Measurements from ENCODE around the gene BTN1A1. TPM values are rescaled to one million over a fixed set of nuclear protein-coding genes. Genes with fewer than 3 reads are reported as not detected.

The BTN1A1 gene
- total RNA-seq, 6 experiments from 2014 or later: not detected

DNA sequence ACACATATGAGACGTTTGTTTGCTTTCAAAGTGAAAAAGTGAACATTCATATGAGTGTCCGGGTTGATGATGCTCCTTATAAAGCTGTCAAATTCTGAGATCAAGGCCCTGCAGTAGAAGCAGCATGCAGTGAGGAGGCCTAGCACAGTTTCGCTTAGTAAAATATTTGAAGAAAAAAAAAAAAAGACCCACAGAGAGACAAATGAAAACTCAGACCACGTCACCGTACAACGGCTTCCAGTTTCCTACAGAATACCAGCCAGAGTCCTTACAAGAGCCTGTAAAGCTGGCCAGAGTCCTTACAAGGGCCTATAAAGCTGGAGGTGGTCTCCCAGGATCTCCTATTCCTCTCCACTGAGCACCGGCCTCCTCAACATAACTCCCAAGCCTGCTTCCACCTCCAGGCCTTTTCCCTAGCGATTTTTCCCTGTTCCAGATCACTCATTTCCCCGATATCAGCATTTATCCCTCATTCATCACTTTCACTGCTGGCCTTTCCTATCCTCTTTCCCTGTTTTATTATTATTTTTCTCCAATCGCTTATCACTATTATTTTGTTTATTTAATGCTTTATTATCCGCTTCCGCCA is 36.6 kb downstream of the BTN1A1 start:
- Histone ChIP-seq H3K27ac (peak overlapping the region; percentile 65 to 82 (median 81)), H3K4me3 (peak overlapping the region; percentile 71 to 81 (median 75)), H3K36me3 (no peaks in the 10 kb centered on the region), H3K27me3 (no peaks in the 10 kb centered on the region), H3K9me3 (no peaks in the 10 kb centered on the region), H3K4me1 (peaks cover 0 to 11% (median 2%) of the 10 kb centered on the region in 4 donors)
- intact Hi-C loops (cut with DNase I): no loop called here
- DNase-seq (no peak), ATAC-seq (no peak)
- WGBS (ENCODE audit: insufficient coverage, low coverage, low lambda C conversion rate, missing lambda C conversion rate): 24% methylated on average over 12 of the region's 12 CpGs
- TF ChIP-seq, protein P1, sequence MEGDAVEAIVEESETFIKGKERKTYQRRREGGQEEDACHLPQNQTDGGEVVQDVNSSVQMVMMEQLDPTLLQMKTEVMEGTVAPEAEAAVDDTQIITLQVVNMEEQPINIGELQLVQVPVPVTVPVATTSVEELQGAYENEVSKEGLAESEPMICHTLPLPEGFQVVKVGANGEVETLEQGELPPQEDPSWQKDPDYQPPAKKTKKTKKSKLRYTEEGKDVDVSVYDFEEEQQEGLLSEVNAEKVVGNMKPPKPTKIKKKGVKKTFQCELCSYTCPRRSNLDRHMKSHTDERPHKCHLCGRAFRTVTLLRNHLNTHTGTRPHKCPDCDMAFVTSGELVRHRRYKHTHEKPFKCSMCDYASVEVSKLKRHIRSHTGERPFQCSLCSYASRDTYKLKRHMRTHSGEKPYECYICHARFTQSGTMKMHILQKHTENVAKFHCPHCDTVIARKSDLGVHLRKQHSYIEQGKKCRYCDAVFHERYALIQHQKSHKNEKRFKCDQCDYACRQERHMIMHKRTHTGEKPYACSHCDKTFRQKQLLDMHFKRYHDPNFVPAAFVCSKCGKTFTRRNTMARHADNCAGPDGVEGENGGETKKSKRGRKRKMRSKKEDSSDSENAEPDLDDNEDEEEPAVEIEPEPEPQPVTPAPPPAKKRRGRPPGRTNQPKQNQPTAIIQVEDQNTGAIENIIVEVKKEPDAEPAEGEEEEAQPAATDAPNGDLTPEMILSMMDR (IDR thresholded peaks at IDR 0.05): no peak
- no peak for TF ChIP-seq POLR2A (IDR thresholded peaks at IDR 0.05)

DNA sequence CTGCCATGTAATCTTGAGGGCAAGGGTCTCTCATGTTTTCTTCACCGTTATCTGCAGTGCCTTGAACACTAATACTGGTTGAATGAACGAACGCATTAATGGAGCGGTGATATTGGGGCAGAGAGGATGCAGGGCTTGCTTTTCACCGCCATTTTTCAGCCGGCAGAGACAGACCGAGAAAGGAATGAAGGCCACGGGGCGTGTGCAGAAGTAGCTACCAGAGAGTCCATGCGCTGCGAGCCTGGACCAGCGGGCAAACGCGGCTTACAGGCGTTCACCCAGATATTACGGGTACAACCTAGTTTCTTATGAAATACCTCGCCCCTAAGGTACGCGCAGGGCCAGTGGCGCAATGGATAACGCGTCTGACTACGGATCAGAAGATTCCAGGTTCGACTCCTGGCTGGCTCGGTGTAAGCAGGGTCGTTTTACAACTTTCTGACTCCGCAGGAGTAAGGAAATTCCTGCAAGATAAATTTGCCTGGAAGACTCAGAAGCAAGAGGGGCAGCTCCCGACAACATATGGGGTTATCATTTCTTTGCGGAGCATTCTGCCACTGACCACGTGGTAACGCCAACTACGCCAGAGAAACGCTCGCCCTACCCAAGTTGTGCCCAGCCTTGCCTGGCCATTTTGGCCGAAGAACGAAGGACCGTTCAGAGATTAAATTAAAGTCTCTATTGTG is 37.2 kb downstream of the BTN1A1 start:
- H3K9me3 ChIP-seq: no peaks in the 10 kb centered on the region
- DNase-seq: peak; percentile 87 to 91 (median 89)
- intact Hi-C loops (cut with DNase I): no loop called here
- peak overlapping the region; percentile 71 to 81 (median 75) for H3K4me3 ChIP-seq
- no peaks in the 10 kb centered on the region for H3K27me3 ChIP-seq
- peak; percentile 73 to 84 (median 80) for ATAC-seq
- H3K27ac ChIP-seq: peak overlapping the region; percentile 65 to 82 (median 81)
- under 1% methylated on average over 18 of the region's 37 CpGs for WGBS (ENCODE audit: insufficient coverage, low coverage, low lambda C conversion rate, missing lambda C conversion rate)
- peaks cover 0 to 11% (median 2%) of the 10 kb centered on the region in 4 donors for H3K4me1 ChIP-seq
- H3K36me3 ChIP-seq: no peaks in the 10 kb centered on the region
- no peak for TF ChIP-seq POLR2A (IDR thresholded peaks at IDR 0.05)
- TF ChIP-seq, protein P1 (IDR thresholded peaks at IDR 0.05): peak in 1 of 4 donors; percentile 11

DNA sequence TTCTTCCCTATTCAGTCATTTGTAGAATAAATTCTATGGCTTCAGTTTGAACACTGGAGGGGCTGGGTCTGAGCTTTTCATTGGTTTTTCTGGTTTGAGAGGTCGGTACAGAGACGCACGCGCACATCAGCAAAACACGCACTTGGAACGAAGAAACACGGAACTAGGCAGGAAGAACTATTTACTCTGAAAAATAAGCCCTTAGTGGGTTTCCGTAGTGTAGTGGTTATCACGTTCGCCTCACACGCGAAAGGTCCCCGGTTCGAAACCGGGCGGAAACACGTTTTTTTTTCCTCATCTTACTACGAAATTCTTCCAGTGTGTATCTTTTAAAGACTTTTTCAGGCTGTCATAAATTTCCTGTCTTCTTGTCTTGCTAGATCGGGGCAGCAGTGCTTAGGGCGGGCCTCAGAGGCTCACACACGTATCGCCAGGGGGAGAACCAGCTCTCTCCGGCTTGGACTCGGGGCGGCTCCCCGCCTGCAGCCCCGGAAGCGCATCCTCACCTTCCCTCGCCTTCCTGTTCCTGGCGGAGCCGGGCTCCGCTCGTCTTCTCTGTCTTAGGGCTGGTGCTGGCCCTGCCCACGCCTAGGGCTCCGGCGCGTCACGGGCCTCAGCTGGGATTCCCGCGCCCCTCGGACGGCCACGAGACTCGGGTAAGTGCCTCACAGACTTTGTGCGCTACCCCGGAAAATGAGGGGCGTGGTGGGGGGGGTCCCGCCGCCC is 37.9 kb downstream of the BTN1A1 start, which contains the start of gene HMGN4:
Gene HMGN4, plus strand, starts transcription at position 521 of the 726 bp plus-strand sequence. CDS start 6,841 bp downstream, outside the sequence.
- H3K27me3 ChIP-seq: no peaks in the 10 kb centered on the region
- peak; percentile 80 to 84 (median 82) for ATAC-seq
- peaks cover 0 to 11% (median 2%) of the 10 kb centered on the region in 4 donors for H3K4me1 ChIP-seq
- intact Hi-C loops (cut with DNase I): no loop called here
- 0% methylated on average over 18 of the region's 49 CpGs for WGBS (ENCODE audit: insufficient coverage, low coverage, low lambda C conversion rate, missing lambda C conversion rate)
- TF ChIP-seq, protein P1 (IDR thresholded peaks at IDR 0.05): no peak
- peak; percentile 56 for TF ChIP-seq POLR2A (IDR thresholded peaks at IDR 0.05)
- peak; percentile 75 to 82 (median 81) for DNase-seq
- H3K36me3 ChIP-seq: no peaks in the 10 kb centered on the region
- peak within 1 kb of the TSS; percentile 71 to 81 (median 75) for H3K4me3 ChIP-seq
- H3K27ac ChIP-seq: peak within 1 kb of the TSS; percentile 65 to 82 (median 81)
- no peaks in the 10 kb centered on the region for H3K9me3 ChIP-seq

DNA sequence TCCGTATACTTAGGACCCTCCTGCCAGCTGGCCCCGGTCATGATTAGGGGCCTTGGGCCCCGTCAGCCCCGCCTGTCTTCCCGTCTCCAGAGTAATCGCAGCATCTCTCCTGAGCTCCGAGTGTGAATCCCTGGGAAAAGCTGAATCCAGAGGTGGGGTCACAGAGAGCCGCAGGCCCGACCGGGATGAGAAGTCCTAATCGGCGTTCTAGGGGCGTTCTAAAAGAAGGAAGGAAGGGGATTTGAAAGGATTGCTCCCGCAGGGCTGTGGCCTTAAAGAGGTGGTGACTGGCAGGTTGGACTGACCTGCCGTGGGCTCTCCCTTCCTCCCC is 38.4 kb downstream of the BTN1A1 start:
- Histone ChIP-seq H3K27me3 (no peaks in the 10 kb centered on the region), H3K27ac (peak overlapping the region; percentile 65 to 82 (median 81)), H3K9me3 (no peaks in the 10 kb centered on the region), H3K4me1 (peaks cover 0 to 11% (median 2%) of the 10 kb centered on the region in 4 donors), H3K36me3 (no peaks in the 10 kb centered on the region), H3K4me3 (peak overlapping the region; percentile 71 to 81 (median 75))
- DNase-seq: no peak
- peak in 3 of 4 donors; percentile 2 to 5 (median 3) for ATAC-seq
- intact Hi-C loops (cut with DNase I): no loop called here
- under 1% methylated on average over 11 of the region's 15 CpGs for WGBS (ENCODE audit: insufficient coverage, low coverage, low lambda C conversion rate, missing lambda C conversion rate)
- no peak for TF ChIP-seq POLR2A (IDR thresholded peaks at IDR 0.05)
- TF ChIP-seq, protein P1 (IDR thresholded peaks at IDR 0.05): no peak

Data from right lobe of liver (tissue), 6 donors.